Activated CD8-positive, alpha-beta T cell treated with anti-CD3 and anti-CD28 coated beads, Interleukin-2, amount 10 ng/mL, durations not matched to agents 7 days and 5 days (primary cell): Measurements from ENCODE around the gene KIF26B. TPM values are rescaled to one million over a fixed set of nuclear protein-coding genes. Genes with fewer than 3 reads are reported as not detected.
"Not testable (repeated sequence)": the region's sequence is repeated elsewhere in the genome, so short reads cannot be mapped to it uniquely, and the experiment has no call there.

ENCODE experiments used
- ATAC-seq: fragments of 150-1000 bp; cut with Tn5 transposase; one replicate; pipeline ENCODE4 v1.10.0; 2021; ENCODE audit warnings: moderate library complexity
- CTCF ChIA-PET: fragments of 350-600 bp; sonication (Branson Sonifier 250); formaldehyde crosslinking; loops from one replicate; lab custom pipeline; 2021; ENCODE audit warnings: antibody characterized with exemption; lab: Charles Lee
- POLR2A ChIA-PET: fragments of 350-600 bp; sonication (Branson Sonifier 250); formaldehyde crosslinking; loops from one replicate; lab custom pipeline; 2021; ENCODE audit warnings: antibody characterized with exemption; lab: Charles Lee
- DNase-seq: peaks from one replicate; pipeline ENCODE4 v3.0.0-alpha.2; 2020
- H3K27ac Mint-ChIP-seq: one replicate; pipeline ENCODE4 v1.8.0; 2021; ENCODE audit warnings: mild to moderate bottlenecking, mixed read lengths
- H3K27me3 Mint-ChIP-seq: one replicate; pipeline ENCODE4 v1.8.0; 2021; ENCODE audit warnings: low read depth, mixed read lengths
- H3K36me3 Mint-ChIP-seq: one replicate; pipeline ENCODE4 v1.8.0; 2021; ENCODE audit warnings: low read depth, mixed read lengths
- H3K4me1 Mint-ChIP-seq: one replicate; pipeline ENCODE4 v1.8.0; 2021; ENCODE audit warnings: low read depth, mixed read lengths
- H3K4me3 Mint-ChIP-seq: one replicate; pipeline ENCODE4 v1.8.0; 2021; ENCODE audit warnings: mild to moderate bottlenecking, mixed read lengths
- H3K9me3 Mint-ChIP-seq: one replicate; pipeline ENCODE4 v1.8.0; 2022; ENCODE audit warnings: mixed read lengths; ENCODE audit not compliant: insufficient read depth
- total RNA-seq, 2 experiments: library from RNA; stranded (reverse); gene quantifications; one replicate each; pipeline ENCODE4 v1.2.3, GENCODE V29; 2021

The KIF26B gene
- total RNA-seq, 2 experiments from 2014 or later: 0.03 to 0.08 TPM

GRCh38 chr1:245704765-245705164 is 550.0 kb downstream of the KIF26B start:
- H3K27ac Mint-ChIP-seq: no peak overlapping the region
- ChIA-PET CTCF (no interaction called here), POLR2A (no interaction called here)
- no peak overlapping the region for H3K4me3 Mint-ChIP-seq
- no peaks in the 10 kb centered on the region for H3K9me3 Mint-ChIP-seq
- ATAC-seq: no peak
- no peaks in the 10 kb centered on the region for H3K4me1 Mint-ChIP-seq
- no peaks in the 10 kb centered on the region for H3K27me3 Mint-ChIP-seq
- DNase-seq: no peak
- H3K36me3 Mint-ChIP-seq: no peaks in the 10 kb centered on the region

GRCh38 chr1:245707941-245708340 is 553.2 kb downstream of the KIF26B start:
- H3K27ac Mint-ChIP-seq: no peak overlapping the region
- POLR2A ChIA-PET: interaction anchor here (0.6 kb wide), 1 partner anchor 298 kb away, joined by 4 read pairs; no protein-coding TSS in a partner anchor
- H3K9me3 Mint-ChIP-seq: no peaks in the 10 kb centered on the region
- CTCF ChIA-PET: no interaction called here
- H3K4me1 Mint-ChIP-seq: no peaks in the 10 kb centered on the region
- H3K4me3 Mint-ChIP-seq: no peak overlapping the region
- DNase-seq: no peak
- H3K27me3 Mint-ChIP-seq: no peaks in the 10 kb centered on the region
- H3K36me3 Mint-ChIP-seq: no peaks in the 10 kb centered on the region
- no peak for ATAC-seq

- no peak overlapping the region for H3K4me3 Mint-ChIP-seq
- ChIA-PET POLR2A (no interaction called here), CTCF (no interaction called here)
- H3K27me3 Mint-ChIP-seq: no peaks in the 10 kb centered on the region
- DNase-seq: no peak
- H3K4me1 Mint-ChIP-seq: no peaks in the 10 kb centered on the region
- no peaks in the 10 kb centered on the region for H3K9me3 Mint-ChIP-seq
- ATAC-seq: no peak
- H3K36me3 Mint-ChIP-seq: no peaks in the 10 kb centered on the region
- H3K27ac Mint-ChIP-seq: no peak overlapping the region
These were observed 556.4 kb downstream of the KIF26B start for GRCh38 chr1:245710961-245711903.

GRCh38 chr1:245714027-245714426 is 559.2 kb downstream of the KIF26B start:
- H3K27me3 Mint-ChIP-seq, CTCF ChIA-PET, DNase-seq, H3K9me3 Mint-ChIP-seq, H3K4me3 Mint-ChIP-seq, H3K27ac Mint-ChIP-seq, H3K4me1 Mint-ChIP-seq, POLR2A ChIA-PET, H3K36me3 Mint-ChIP-seq, ATAC-seq: not testable (repeated sequence)

- ChIA-PET CTCF (no interaction called here), POLR2A (no interaction called here)
- Mint-ChIP-seq H3K27me3 (no peaks in the 10 kb centered on the region), H3K4me3 (no peak overlapping the region), H3K4me1 (no peaks in the 10 kb centered on the region), H3K27ac (no peak overlapping the region), H3K36me3 (no peaks in the 10 kb centered on the region), H3K9me3 (no peaks in the 10 kb centered on the region)
- DNase-seq (no peak), ATAC-seq (no peak)
These were observed 560.5 kb downstream of the KIF26B start for GRCh38 chr1:245715291-245715701.

GRCh38 chr1:245715970-245716369 is 561.2 kb downstream of the KIF26B start:
- Mint-ChIP-seq H3K4me3 (no peak overlapping the region), H3K36me3 (no peaks in the 10 kb centered on the region), H3K27ac (no peak overlapping the region), H3K9me3 (no peaks in the 10 kb centered on the region), H3K4me1 (no peaks in the 10 kb centered on the region), H3K27me3 (no peaks in the 10 kb centered on the region)
- DNase-seq (no peak), ATAC-seq (no peak)
- POLR2A ChIA-PET: no interaction called here
- CTCF ChIA-PET: no interaction called here

GRCh38 chr1:245716561-245716960 is 561.8 kb downstream of the KIF26B start:
- H3K36me3 Mint-ChIP-seq: no peaks in the 10 kb centered on the region
- no peak overlapping the region for H3K27ac Mint-ChIP-seq
- H3K4me3 Mint-ChIP-seq: no peak overlapping the region
- H3K27me3 Mint-ChIP-seq: no peaks in the 10 kb centered on the region
- H3K9me3 Mint-ChIP-seq: no peaks in the 10 kb centered on the region
- no peak for ATAC-seq
- ChIA-PET POLR2A (no interaction called here), CTCF (no interaction called here)
- DNase-seq: no peak
- H3K4me1 Mint-ChIP-seq: no peaks in the 10 kb centered on the region

GRCh38 chr1:245717611-245718010 is 562.8 kb downstream of the KIF26B start:
- ATAC-seq: no peak
- CTCF ChIA-PET: no interaction called here
- Mint-ChIP-seq H3K4me3 (no peak overlapping the region), H3K27me3 (no peaks in the 10 kb centered on the region), H3K4me1 (no peaks in the 10 kb centered on the region), H3K27ac (no peak overlapping the region), H3K9me3 (no peaks in the 10 kb centered on the region), H3K36me3 (no peaks in the 10 kb centered on the region)
- POLR2A ChIA-PET: interaction anchor here (0.6 kb wide), 1 partner anchor 855 kb away, joined by 3 read pairs; no protein-coding TSS in a partner anchor
- DNase-seq: no peak

- H3K27ac Mint-ChIP-seq: no peak overlapping the region
- no peaks in the 10 kb centered on the region for H3K27me3 Mint-ChIP-seq
- ATAC-seq: no peak
- ChIA-PET CTCF (no interaction called here), POLR2A (no interaction called here)
- no peaks in the 10 kb centered on the region for H3K36me3 Mint-ChIP-seq
- no peaks in the 10 kb centered on the region for H3K9me3 Mint-ChIP-seq
- H3K4me1 Mint-ChIP-seq: no peaks in the 10 kb centered on the region
- DNase-seq: no peak
- H3K4me3 Mint-ChIP-seq: no peak overlapping the region
These were observed 563.3 kb downstream of the KIF26B start for GRCh38 chr1:245718123-245718522.

GRCh38 chr1:245718951-245719350 is 564.2 kb downstream of the KIF26B start:
- Mint-ChIP-seq H3K27me3 (no peaks in the 10 kb centered on the region), H3K27ac (no peak overlapping the region), H3K9me3 (no peaks in the 10 kb centered on the region), H3K4me1 (no peaks in the 10 kb centered on the region), H3K36me3 (no peaks in the 10 kb centered on the region), H3K4me3 (no peak overlapping the region)
- DNase-seq: no peak
- POLR2A ChIA-PET: no interaction called here
- CTCF ChIA-PET: no interaction called here
- no peak for ATAC-seq

- POLR2A ChIA-PET: no interaction called here
- no peaks in the 10 kb centered on the region for H3K27me3 Mint-ChIP-seq
- H3K27ac Mint-ChIP-seq: no peak overlapping the region
- CTCF ChIA-PET: no interaction called here
- H3K9me3 Mint-ChIP-seq: no peaks in the 10 kb centered on the region
- H3K4me3 Mint-ChIP-seq: no peak overlapping the region
- no peak for DNase-seq
- no peaks in the 10 kb centered on the region for H3K36me3 Mint-ChIP-seq
- H3K4me1 Mint-ChIP-seq: no peaks in the 10 kb centered on the region
- no peak for ATAC-seq
These were observed 566.7 kb downstream of the KIF26B start for GRCh38 chr1:245721488-245721887.

GRCh38 chr1:245728035-245728434 is 573.2 kb downstream of the KIF26B start:
- H3K4me3 Mint-ChIP-seq, POLR2A ChIA-PET, DNase-seq, CTCF ChIA-PET, H3K4me1 Mint-ChIP-seq, H3K9me3 Mint-ChIP-seq, H3K27ac Mint-ChIP-seq, H3K36me3 Mint-ChIP-seq, ATAC-seq, H3K27me3 Mint-ChIP-seq: not testable (repeated sequence)
